NCI-H1105 treated with DMSO at 0.1 percent for 48 hours (cell line): ENCODE data around the gene CSTF1.
"Not testable (repeated sequence)": the region's sequence is repeated elsewhere in the genome, so short reads cannot be mapped to it uniquely, and the experiment has no call there.

ENCODE experiments used
- DNase-seq: peaks from one replicate; lab custom pipeline; 2025; lab: John Stamatoyannopoulos, UW

The CSTF1 gene

GRCh38 chr20:56409521-56409920 lies 17.1 kb downstream of the CSTF1 start:
- no peak for DNase-seq

- DNase-seq: no peak
These were observed 17.5 kb downstream of the CSTF1 start for GRCh38 chr20:56409956-56410355.

- not testable (repeated sequence) for DNase-seq
These were observed 18.8 kb downstream of the CSTF1 start for GRCh38 chr20:56411287-56411686.

- DNase-seq: no peak
These were observed 19.5 kb downstream of the CSTF1 start, which contains the start of gene CASS4 for GRCh38 chr20:56411759-56412472. CASS4 (plus strand) TSS chr20:56412260; CDS start chr20:56412459, 199 bp downstream.

- no peak for DNase-seq
These were observed 20.0 kb downstream of the CSTF1 start for GRCh38 chr20:56412473-56412790.

- DNase-seq: no peak
These were observed 20.5 kb downstream of the CSTF1 start for GRCh38 chr20:56412949-56413348.

- DNase-seq: no peak
These were observed 22.7 kb downstream of the CSTF1 start for GRCh38 chr20:56414842-56415765.

- no peak for DNase-seq
These were observed 25.0 kb downstream of the CSTF1 start for GRCh38 chr20:56417402-56417801.

GRCh38 chr20:56417911-56418310 lies 25.5 kb downstream of the CSTF1 start:
- no peak for DNase-seq

GRCh38 chr20:56418385-56418861 lies 26.0 kb downstream of the CSTF1 start:
- DNase-seq: no peak

- no peak for DNase-seq
These were observed 27.6 kb downstream of the CSTF1 start for GRCh38 chr20:56420028-56420427.

- DNase-seq: no peak
These were observed 28.7 kb downstream of the CSTF1 start for GRCh38 chr20:56420940-56421688.

- no peak for DNase-seq
These were observed 29.8 kb downstream of the CSTF1 start for GRCh38 chr20:56422076-56422823.

GRCh38 chr20:56422824-56423189 lies 30.4 kb downstream of the CSTF1 start:
- no peak for DNase-seq

GRCh38 chr20:56423211-56423610 lies 30.8 kb downstream of the CSTF1 start:
- no peak for DNase-seq

- no peak for DNase-seq
These were observed 31.4 kb downstream of the CSTF1 start for GRCh38 chr20:56423886-56424285.

GRCh38 chr20:56424931-56425330 lies 32.5 kb downstream of the CSTF1 start:
- DNase-seq: no peak

- no peak for DNase-seq
These were observed 33.6 kb downstream of the CSTF1 start for GRCh38 chr20:56426026-56426425.

GRCh38 chr20:56426926-56427325 lies 34.5 kb downstream of the CSTF1 start:
- DNase-seq: no peak

GRCh38 chr20:56427797-56428196 lies 35.4 kb downstream of the CSTF1 start:
- no peak for DNase-seq

- DNase-seq: no peak
These were observed 36.0 kb downstream of the CSTF1 start for GRCh38 chr20:56428410-56428809.

- DNase-seq: no peak
These were observed 36.4 kb downstream of the CSTF1 start for GRCh38 chr20:56428881-56429280.
